NCI-H345 treated with DMSO at 0.1 percent for 48 hours (cell line): ENCODE data around the gene TSPO.
A peak's percentile ranks its signal among the peaks of the same experiment; 100 is the strongest.

Experiments
- DNase-seq: peaks from one replicate; lab custom pipeline; 2025; ENCODE audit not compliant: unreplicated experiment; lab: John Stamatoyannopoulos, UW

Gene TSPO

GRCh38 chr22:43174941-43175531, 23.7 kb downstream of the TSPO start:
- peak; percentile 23 for DNase-seq

- DNase-seq: no peak
These were observed 24.7 kb downstream of the TSPO start for GRCh38 chr22:43176090-43176489.

GRCh38 chr22:43177479-43177878, 26.1 kb downstream of the TSPO start:
- peak; percentile 10 for DNase-seq

- no peak for DNase-seq
These were observed 28.0 kb downstream of the TSPO start for GRCh38 chr22:43179146-43179910.

- DNase-seq: no peak
These were observed 28.5 kb downstream of the TSPO start for GRCh38 chr22:43179911-43180195.

- DNase-seq: no peak
These were observed 29.3 kb downstream of the TSPO start for GRCh38 chr22:43180670-43181069.

GRCh38 chr22:43181321-43182076, 30.1 kb downstream of the TSPO start:
- DNase-seq: no peak

- no peak for DNase-seq
These were observed 30.8 kb downstream of the TSPO start for GRCh38 chr22:43182118-43182517.

GRCh38 chr22:43182726-43183125, 31.4 kb downstream of the TSPO start:
- DNase-seq: no peak

GRCh38 chr22:43183496-43184277, 32.3 kb downstream of the TSPO start:
- DNase-seq: no peak

GRCh38 chr22:43185860-43186261, 34.5 kb downstream of the TSPO start:
- no peak for DNase-seq

GRCh38 chr22:43186272-43187170, 35.2 kb downstream of the TSPO start, which contains the start of gene TTLL12:
TSS of gene TTLL12 (minus strand) at chr22:43187134. CDS start at chr22:43187069, 65 bp downstream.
- DNase-seq: peak; percentile 13

GRCh38 chr22:43187171-43188099, 36.1 kb downstream of the TSPO start:
- peak; percentile 81 for DNase-seq

- no peak for DNase-seq
These were observed 37.6 kb downstream of the TSPO start for GRCh38 chr22:43188829-43189545.

- no peak for DNase-seq
These were observed 40.5 kb downstream of the TSPO start for GRCh38 chr22:43191831-43192230.

GRCh38 chr22:43197271-43197941, 46.0 kb downstream of the TSPO start:
- no peak for DNase-seq

- no peak for DNase-seq
These were observed 46.8 kb downstream of the TSPO start for GRCh38 chr22:43198126-43198525.

- DNase-seq: no peak
These were observed 47.6 kb downstream of the TSPO start for GRCh38 chr22:43198936-43199335.
